ENCODE measurements around the gene GGACT. TPM values are rescaled to one million over a fixed set of nuclear protein-coding genes. Genes with fewer than 3 reads are reported as not detected.

GGACT gene
- polyA plus RNA-seq, 1 donor from 2014 or later: 1.7 TPM

- Histone ChIP-seq H4K20me1 (ENCODE audit: insufficient read depth) (no peaks in the 10 kb centered on the region), H3K9me2 (ENCODE audit: insufficient read depth, low read length) (no peaks in the 10 kb centered on the region), H3K4me2 (ENCODE audit: low read length) (no peak overlapping the region), H3F3A (ENCODE audit: insufficient read depth, low read length, poor library complexity, severe bottlenecking) (no peaks in the 10 kb centered on the region), H3K79me2 (replicated peaks; ENCODE audit: insufficient read depth, low read length) (no peaks in the 10 kb centered on the region), H3K9ac (ENCODE audit: low read length) (no peak overlapping the region), H3K36me3 (ENCODE audit: insufficient read depth, low read length) (no peaks in the 10 kb centered on the region), H3K4me3 (ENCODE audit: low read length) (no peak overlapping the region), H3K27ac (ENCODE audit: low read length) (no peak overlapping the region), H3K9me3 (ENCODE audit: low read length) (no peaks in the 10 kb centered on the region), H2AFZ (ENCODE audit: low read depth, low read length) (no peak overlapping the region), H3K27me3 (ENCODE audit: insufficient read depth, low read depth, low read length) (no peaks in the 10 kb centered on the region)
- no peak for TF ChIP-seq TAF1 (IDR thresholded peaks at IDR 0.05; ENCODE audit: low read depth)
- TF ChIP-seq, protein P1, sequence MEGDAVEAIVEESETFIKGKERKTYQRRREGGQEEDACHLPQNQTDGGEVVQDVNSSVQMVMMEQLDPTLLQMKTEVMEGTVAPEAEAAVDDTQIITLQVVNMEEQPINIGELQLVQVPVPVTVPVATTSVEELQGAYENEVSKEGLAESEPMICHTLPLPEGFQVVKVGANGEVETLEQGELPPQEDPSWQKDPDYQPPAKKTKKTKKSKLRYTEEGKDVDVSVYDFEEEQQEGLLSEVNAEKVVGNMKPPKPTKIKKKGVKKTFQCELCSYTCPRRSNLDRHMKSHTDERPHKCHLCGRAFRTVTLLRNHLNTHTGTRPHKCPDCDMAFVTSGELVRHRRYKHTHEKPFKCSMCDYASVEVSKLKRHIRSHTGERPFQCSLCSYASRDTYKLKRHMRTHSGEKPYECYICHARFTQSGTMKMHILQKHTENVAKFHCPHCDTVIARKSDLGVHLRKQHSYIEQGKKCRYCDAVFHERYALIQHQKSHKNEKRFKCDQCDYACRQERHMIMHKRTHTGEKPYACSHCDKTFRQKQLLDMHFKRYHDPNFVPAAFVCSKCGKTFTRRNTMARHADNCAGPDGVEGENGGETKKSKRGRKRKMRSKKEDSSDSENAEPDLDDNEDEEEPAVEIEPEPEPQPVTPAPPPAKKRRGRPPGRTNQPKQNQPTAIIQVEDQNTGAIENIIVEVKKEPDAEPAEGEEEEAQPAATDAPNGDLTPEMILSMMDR (IDR thresholded peaks at IDR 0.05; ENCODE audit: poor library complexity, severe bottlenecking): no peak
- TF ChIP-seq REST (IDR thresholded peaks at IDR 0.05; ENCODE audit: borderline replicate concordance): no peak
- TF ChIP-seq EZH2 (IDR thresholded peaks at IDR 0.05; ENCODE audit: borderline replicate concordance, insufficient read depth, low read length, poor library complexity, severe bottlenecking): no peak
- no peak for TF ChIP-seq EP300 (conservative IDR thresholded peaks at IDR 0.05; ENCODE audit: poor library complexity, severe bottlenecking)
- no peak for TF ChIP-seq MXI1 (conservative IDR thresholded peaks at IDR 0.05; ENCODE audit: poor library complexity, severe bottlenecking)
- no peak for TF ChIP-seq SMC3 (conservative IDR thresholded peaks at IDR 0.05; ENCODE audit: poor library complexity)
- TF ChIP-seq POLR2AphosphoS5 (IDR thresholded peaks at IDR 0.05): no peak
- no peak for TF ChIP-seq RAD21 (conservative IDR thresholded peaks at IDR 0.05)
These were observed 24.4 kb upstream of the GGACT start for GRCh38 chr13:100613031-100613430.

GRCh38 chr13:100611678-100612492 lies 23.3 kb upstream of the GGACT start:
- no peak overlapping the region for H3K9ac ChIP-seq (ENCODE audit: low read length)
- H3K4me3 ChIP-seq (ENCODE audit: low read length): no peak overlapping the region
- H3K9me2 ChIP-seq (ENCODE audit: insufficient read depth, low read length): no peaks in the 10 kb centered on the region
- no peak overlapping the region for H3K27ac ChIP-seq (ENCODE audit: low read length)
- H3K79me2 ChIP-seq (replicated peaks; ENCODE audit: insufficient read depth, low read length): no peaks in the 10 kb centered on the region
- TF ChIP-seq, protein P1 (IDR thresholded peaks at IDR 0.05; ENCODE audit: poor library complexity, severe bottlenecking): no peak
- no peak for TF ChIP-seq EP300 (conservative IDR thresholded peaks at IDR 0.05; ENCODE audit: poor library complexity, severe bottlenecking)
- no peak for TF ChIP-seq EZH2 (IDR thresholded peaks at IDR 0.05; ENCODE audit: borderline replicate concordance, insufficient read depth, low read length, poor library complexity, severe bottlenecking)
- no peak for TF ChIP-seq SMC3 (conservative IDR thresholded peaks at IDR 0.05; ENCODE audit: poor library complexity)
- TF ChIP-seq RAD21 (conservative IDR thresholded peaks at IDR 0.05): no peak
- no peak for TF ChIP-seq MXI1 (conservative IDR thresholded peaks at IDR 0.05; ENCODE audit: poor library complexity, severe bottlenecking)
- no peak for TF ChIP-seq TAF1 (IDR thresholded peaks at IDR 0.05; ENCODE audit: low read depth)
- TF ChIP-seq REST (IDR thresholded peaks at IDR 0.05; ENCODE audit: borderline replicate concordance): no peak
- TF ChIP-seq POLR2AphosphoS5 (IDR thresholded peaks at IDR 0.05): no peak
- H4K20me1 ChIP-seq (ENCODE audit: insufficient read depth): no peaks in the 10 kb centered on the region
- H2AFZ ChIP-seq (ENCODE audit: low read depth, low read length): no peak overlapping the region
- no peaks in the 10 kb centered on the region for H3K27me3 ChIP-seq (ENCODE audit: insufficient read depth, low read depth, low read length)
- no peaks in the 10 kb centered on the region for H3K36me3 ChIP-seq (ENCODE audit: insufficient read depth, low read length)
- H3K4me2 ChIP-seq (ENCODE audit: low read length): no peak overlapping the region
- no peaks in the 10 kb centered on the region for H3F3A ChIP-seq (ENCODE audit: insufficient read depth, low read length, poor library complexity, severe bottlenecking)
- no peaks in the 10 kb centered on the region for H3K9me3 ChIP-seq (ENCODE audit: low read length)

Measured in neural cell (in vitro differentiated cells).